K562 (cell line): ENCODE measurements around the gene CYP4V2. TPM values are rescaled to one million over a fixed set of nuclear protein-coding genes. Genes with fewer than 3 reads are reported as not detected.
A peak's percentile ranks its signal among the peaks of the same experiment; 100 is the strongest.

Experiments used
- KAT7 ChIP-seq: sonication (generic); formaldehyde crosslinking; IDR thresholded peaks from 2 replicates; pipeline ENCODE4 v1.8.0; 2022; ENCODE audit warnings: missing genetic modification reagents, mild to moderate bottlenecking, borderline replicate concordance
- L3MBTL2 ChIP-seq: fragments of 450-650 bp; IDR thresholded peaks from 2 replicates; pipeline ENCODE4 v1.6.1; 2016; ENCODE audit warnings: mild to moderate bottlenecking, moderate library complexity
- RFX5 ChIP-seq: IDR thresholded peaks from 2 replicates; pipeline ENCODE4 v1.6.1; 2011; ENCODE audit warnings: low read depth, mild to moderate bottlenecking, improper control_type of control experiment, low read length
- TAF1 ChIP-seq: IDR thresholded peaks from 2 replicates; pipeline ENCODE4 v1.6.1; 2011; ENCODE audit warnings: mild to moderate bottlenecking, low read length, moderate library complexity; ENCODE audit not compliant: insufficient read depth, control insufficient read depth, severe bottlenecking; ENCODE audit errors: extremely low read depth
- ZNF41 ChIP-seq: fragments of 250-450 bp; sonication (Bioruptor Pico); conservative IDR thresholded peaks from 2 replicates; pipeline ENCODE4 v1.4.0; 2020; ENCODE audit warnings: mild to moderate bottlenecking
- polyA plus RNA-seq, 8 experiments: library from polyadenylated mRNA; depleted of rRNA in 4 of 8; stranded (reverse) in 5 of 8; unstranded in 3 of 8; fragments of >200 nt; fragmentation: Nextera tagmentation in 2 of 8; fragmentation: Illumina TruSeq in 1 of 8; extraction: Ambion mirVana in 2 of 8; extraction: Trizol in 1 of 8; gene quantifications; 2 replicates each; pipeline versions ENCODE4 v1.2.1 to v1.2.3, GENCODE V29; 2011 to 2014; ENCODE audit warnings: inconsistent platforms in 1 of 8, missing spikeins in 1 of 8
- total RNA-seq, 7 experiments: library from RNA; depleted of rRNA in 6 of 7; stranded (reverse); fragments of >200 nt in 6 of 7; fragmentation: Illumina TruSeq in 2 of 7; extraction: Trizol in 2 of 7; gene quantifications; 2 replicates each; pipeline versions ENCODE4 v1.2.1 to v1.2.3, GENCODE V29; 2011 to 2021; ENCODE audit warnings: low replicate concordance in 1 of 7
- TF ChIP-seq, protein P1 (sequence below): sonication (generic); formaldehyde crosslinking; IDR thresholded peaks from 2 replicates; pipeline ENCODE4 v1.8.1; 2023; ENCODE audit warnings: mild to moderate bottlenecking, missing genetic modification reagents
- TF ChIP-seq, protein P2 (sequence below): sonication (generic); formaldehyde crosslinking; IDR thresholded peaks from 2 replicates; pipeline ENCODE4 v1.8.0; 2022; ENCODE audit warnings: mild to moderate bottlenecking, missing genetic modification reagents
- TF ChIP-seq, protein P3 (sequence below): fragments of 250-450 bp; sonication (Bioruptor Pico); IDR thresholded peaks from 2 replicates; pipeline ENCODE4 v1.4.0; 2020

CYP4V2 gene
- total and polyA plus RNA-seq, 9 of the 15 experiments (the other 6 are each of a cell fraction or from before 2014, with no cell fraction given), result 1.1 to 8.3 (median 3.9) TPM

DNA sequence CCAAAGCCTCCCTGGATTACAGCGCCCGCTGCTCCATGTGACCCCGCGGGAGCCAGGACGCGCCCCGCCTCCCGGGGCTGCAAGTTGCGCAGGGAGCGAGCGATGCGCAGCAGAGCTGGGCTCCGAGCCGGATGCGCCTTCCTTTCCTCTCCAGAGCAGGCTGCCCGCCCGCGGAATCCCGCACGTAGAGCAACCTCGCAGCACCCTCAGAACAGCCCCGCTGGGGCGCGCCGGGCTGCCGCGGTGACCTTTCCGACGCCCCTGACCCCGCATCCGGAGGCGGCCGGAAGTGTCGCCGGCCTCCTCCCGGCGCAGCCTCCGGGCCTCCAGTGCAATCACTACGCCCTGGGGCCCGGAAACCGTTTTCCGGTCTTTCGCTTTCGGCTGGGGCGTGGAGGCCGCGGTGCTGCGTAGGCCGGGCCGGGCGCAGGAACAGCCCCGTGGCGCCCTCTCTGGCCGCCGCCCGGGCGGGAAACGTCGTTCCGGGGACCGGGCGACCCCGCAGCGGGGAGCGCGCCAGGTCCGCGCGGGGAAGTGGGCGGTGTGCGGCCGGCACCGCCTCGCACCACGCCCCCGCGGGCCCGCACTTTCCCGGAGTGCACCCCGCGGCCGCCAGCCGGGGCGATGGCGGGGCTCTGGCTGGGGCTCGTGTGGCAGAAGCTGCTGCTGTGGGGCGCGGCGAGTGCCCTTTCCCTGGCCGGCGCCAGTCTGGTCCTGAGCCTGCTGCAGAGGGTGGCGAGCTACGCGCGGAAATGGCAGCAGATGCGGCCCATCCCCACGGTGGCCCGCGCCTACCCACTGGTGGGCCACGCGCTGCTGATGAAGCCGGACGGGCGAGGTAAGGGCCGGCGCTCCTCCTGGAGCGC, at the start of gene CYP4V2 (continued):
- TF ChIP-seq, protein P1, sequence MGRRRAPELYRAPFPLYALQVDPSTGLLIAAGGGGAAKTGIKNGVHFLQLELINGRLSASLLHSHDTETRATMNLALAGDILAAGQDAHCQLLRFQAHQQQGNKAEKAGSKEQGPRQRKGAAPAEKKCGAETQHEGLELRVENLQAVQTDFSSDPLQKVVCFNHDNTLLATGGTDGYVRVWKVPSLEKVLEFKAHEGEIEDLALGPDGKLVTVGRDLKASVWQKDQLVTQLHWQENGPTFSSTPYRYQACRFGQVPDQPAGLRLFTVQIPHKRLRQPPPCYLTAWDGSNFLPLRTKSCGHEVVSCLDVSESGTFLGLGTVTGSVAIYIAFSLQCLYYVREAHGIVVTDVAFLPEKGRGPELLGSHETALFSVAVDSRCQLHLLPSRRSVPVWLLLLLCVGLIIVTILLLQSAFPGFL (CRISPR knock-in tag), result no peak
- TF ChIP-seq L3MBTL2 (peak; percentile 69; the same call in 1 of the 2 replicates), KAT7 (CRISPR knock-in tag) (peak; percentile 92), TAF1 (peak; percentile 55), ZNF41 (CRISPR knock-in tag) (no peak), RFX5 (no peak)
- TF ChIP-seq, protein P2, sequence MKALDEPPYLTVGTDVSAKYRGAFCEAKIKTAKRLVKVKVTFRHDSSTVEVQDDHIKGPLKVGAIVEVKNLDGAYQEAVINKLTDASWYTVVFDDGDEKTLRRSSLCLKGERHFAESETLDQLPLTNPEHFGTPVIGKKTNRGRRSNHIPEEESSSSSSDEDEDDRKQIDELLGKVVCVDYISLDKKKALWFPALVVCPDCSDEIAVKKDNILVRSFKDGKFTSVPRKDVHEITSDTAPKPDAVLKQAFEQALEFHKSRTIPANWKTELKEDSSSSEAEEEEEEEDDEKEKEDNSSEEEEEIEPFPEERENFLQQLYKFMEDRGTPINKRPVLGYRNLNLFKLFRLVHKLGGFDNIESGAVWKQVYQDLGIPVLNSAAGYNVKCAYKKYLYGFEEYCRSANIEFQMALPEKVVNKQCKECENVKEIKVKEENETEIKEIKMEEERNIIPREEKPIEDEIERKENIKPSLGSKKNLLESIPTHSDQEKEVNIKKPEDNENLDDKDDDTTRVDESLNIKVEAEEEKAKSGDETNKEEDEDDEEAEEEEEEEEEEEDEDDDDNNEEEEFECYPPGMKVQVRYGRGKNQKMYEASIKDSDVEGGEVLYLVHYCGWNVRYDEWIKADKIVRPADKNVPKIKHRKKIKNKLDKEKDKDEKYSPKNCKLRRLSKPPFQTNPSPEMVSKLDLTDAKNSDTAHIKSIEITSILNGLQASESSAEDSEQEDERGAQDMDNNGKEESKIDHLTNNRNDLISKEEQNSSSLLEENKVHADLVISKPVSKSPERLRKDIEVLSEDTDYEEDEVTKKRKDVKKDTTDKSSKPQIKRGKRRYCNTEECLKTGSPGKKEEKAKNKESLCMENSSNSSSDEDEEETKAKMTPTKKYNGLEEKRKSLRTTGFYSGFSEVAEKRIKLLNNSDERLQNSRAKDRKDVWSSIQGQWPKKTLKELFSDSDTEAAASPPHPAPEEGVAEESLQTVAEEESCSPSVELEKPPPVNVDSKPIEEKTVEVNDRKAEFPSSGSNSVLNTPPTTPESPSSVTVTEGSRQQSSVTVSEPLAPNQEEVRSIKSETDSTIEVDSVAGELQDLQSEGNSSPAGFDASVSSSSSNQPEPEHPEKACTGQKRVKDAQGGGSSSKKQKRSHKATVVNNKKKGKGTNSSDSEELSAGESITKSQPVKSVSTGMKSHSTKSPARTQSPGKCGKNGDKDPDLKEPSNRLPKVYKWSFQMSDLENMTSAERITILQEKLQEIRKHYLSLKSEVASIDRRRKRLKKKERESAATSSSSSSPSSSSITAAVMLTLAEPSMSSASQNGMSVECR (CRISPR knock-in tag), result peak; percentile 51; the same call in 1 of the 2 replicates
- TF ChIP-seq, protein P3, sequence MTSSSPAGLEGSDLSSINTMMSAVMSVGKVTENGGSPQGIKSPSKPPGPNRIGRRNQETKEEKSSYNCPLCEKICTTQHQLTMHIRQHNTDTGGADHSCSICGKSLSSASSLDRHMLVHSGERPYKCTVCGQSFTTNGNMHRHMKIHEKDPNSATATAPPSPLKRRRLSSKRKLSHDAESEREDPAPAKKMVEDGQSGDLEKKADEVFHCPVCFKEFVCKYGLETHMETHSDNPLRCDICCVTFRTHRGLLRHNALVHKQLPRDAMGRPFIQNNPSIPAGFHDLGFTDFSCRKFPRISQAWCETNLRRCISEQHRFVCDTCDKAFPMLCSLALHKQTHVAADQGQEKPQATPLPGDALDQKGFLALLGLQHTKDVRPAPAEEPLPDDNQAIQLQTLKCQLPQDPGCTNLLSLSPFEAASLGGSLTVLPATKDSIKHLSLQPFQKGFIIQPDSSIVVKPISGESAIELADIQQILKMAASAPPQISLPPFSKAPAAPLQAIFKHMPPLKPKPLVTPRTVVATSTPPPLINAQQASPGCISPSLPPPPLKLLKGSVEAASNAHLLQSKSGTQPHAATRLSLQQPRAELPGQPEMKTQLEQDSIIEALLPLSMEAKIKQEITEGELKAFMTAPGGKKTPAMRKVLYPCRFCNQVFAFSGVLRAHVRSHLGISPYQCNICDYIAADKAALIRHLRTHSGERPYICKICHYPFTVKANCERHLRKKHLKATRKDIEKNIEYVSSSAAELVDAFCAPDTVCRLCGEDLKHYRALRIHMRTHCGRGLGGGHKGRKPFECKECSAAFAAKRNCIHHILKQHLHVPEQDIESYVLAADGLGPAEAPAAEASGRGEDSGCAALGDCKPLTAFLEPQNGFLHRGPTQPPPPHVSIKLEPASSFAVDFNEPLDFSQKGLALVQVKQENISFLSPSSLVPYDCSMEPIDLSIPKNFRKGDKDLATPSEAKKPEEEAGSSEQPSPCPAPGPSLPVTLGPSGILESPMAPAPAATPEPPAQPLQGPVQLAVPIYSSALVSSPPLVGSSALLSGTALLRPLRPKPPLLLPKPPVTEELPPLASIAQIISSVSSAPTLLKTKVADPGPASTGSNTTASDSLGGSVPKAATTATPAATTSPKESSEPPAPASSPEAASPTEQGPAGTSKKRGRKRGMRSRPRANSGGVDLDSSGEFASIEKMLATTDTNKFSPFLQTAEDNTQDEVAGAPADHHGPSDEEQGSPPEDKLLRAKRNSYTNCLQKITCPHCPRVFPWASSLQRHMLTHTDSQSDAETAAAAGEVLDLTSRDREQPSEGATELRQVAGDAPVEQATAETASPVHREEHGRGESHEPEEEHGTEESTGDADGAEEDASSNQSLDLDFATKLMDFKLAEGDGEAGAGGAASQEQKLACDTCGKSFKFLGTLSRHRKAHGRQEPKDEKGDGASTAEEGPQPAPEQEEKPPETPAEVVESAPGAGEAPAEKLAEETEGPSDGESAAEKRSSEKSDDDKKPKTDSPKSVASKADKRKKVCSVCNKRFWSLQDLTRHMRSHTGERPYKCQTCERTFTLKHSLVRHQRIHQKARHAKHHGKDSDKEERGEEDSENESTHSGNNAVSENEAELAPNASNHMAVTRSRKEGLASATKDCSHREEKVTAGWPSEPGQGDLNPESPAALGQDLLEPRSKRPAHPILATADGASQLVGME (CRISPR knock-in tag), result no peak; the same call in 1 of the 2 replicates
